Parathyroid adenoma (tissue), 2 donors: ENCODE results near the gene CFAP54.
"Not testable (repeated sequence)": the region's sequence is repeated elsewhere in the genome, so short reads cannot be mapped to it uniquely, and the experiment has no call there.

Source experiments
- H2AFZ ChIP-seq: fragments of 300-600 bp; sonication (generic); one replicate; pipeline ENCODE4 v1.7.0; 2017; ENCODE audit warnings: antibody characterized with exemption, mild to moderate bottlenecking
- H3K27ac ChIP-seq: fragments of 300-600 bp; sonication (generic); one replicate; pipeline ENCODE4 v1.7.0; 2017
- H3K27me3 ChIP-seq: fragments of 300-600 bp; sonication (generic); one replicate; pipeline ENCODE4 v1.7.0; 2017; ENCODE audit warnings: low read length; ENCODE audit not compliant: control insufficient read depth, insufficient read depth
- H3K36me3 ChIP-seq: fragments of 300-600 bp; sonication (generic); one replicate; pipeline ENCODE4 v1.7.0; 2017; ENCODE audit warnings: low read length; ENCODE audit not compliant: control insufficient read depth, insufficient read depth
- H3K4me1 ChIP-seq: fragments of 300-600 bp; sonication (generic); one replicate; pipeline ENCODE4 v1.7.0; 2017; ENCODE audit warnings: control low read depth
- H3K4me2 ChIP-seq: fragments of 300-600 bp; sonication (generic); one replicate; pipeline ENCODE4 v1.7.0; 2017; ENCODE audit warnings: low read length
- H3K4me3 ChIP-seq: fragments of 300-600 bp; sonication (generic); one replicate; pipeline ENCODE4 v1.7.0; 2017; ENCODE audit warnings: low read depth, low read length
- H3K79me2 ChIP-seq: fragments of 300-600 bp; sonication (generic); one replicate; pipeline ENCODE4 v1.7.0; 2017; ENCODE audit warnings: control low read depth
- H3K9ac ChIP-seq: fragments of 300-600 bp; sonication (generic); one replicate; pipeline ENCODE4 v1.7.0; 2017; ENCODE audit warnings: mild to moderate bottlenecking
- H3K9me3 ChIP-seq: fragments of 300-600 bp; sonication (generic); one replicate; pipeline ENCODE4 v1.7.0; 2017; ENCODE audit warnings: low read length; ENCODE audit not compliant: control insufficient read depth
- TF ChIP-seq, protein P1 (sequence below): fragments of 300-600 bp; sonication (generic); IDR thresholded peaks from one replicate; pipeline ENCODE4 v1.7.0; 2017; ENCODE audit warnings: antibody characterized with exemption, mild to moderate bottlenecking
- donor health status: primary hyperparathyroidism.

The CFAP54 gene

DNA sequence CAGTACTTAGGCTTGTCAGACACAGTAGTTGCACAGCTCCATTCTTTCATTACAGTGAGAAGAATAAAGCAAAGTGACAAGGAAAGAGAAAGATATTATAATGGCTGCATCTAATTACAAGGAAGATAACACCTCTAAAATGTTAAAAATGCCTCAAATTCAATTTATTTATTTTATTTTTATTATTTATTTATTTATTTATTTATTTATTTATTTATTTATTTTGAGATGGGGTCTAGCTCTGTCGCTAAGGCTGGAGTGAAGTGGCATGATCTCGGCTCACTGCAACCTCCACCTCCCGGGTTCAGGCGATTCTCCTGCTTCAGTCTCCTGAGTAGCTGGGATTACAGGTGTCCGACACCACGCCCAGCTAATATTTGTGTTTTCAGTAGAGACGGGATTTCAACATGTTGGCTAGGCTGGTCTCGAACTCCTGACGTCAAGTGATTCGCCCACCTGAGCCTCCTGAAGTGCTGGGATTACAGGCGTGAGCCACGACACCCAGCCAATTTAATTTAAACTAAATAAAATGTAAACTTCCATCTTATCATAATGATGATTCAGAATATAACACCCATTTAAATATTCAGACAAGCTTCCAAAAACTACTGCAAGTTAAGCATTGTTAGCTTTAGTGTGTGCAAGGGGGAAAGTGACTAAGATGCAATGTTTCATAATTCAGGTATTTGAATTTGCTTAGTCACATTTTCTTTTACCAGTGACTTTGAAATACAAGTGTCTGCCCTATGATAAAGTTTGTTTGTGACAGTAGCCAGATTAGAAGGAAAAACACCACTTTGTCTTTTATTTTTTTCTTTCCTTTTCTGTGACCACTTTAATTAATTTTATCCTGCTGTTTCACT lies 2.4 kb upstream of the CFAP54 start:
- TF ChIP-seq, protein P1, sequence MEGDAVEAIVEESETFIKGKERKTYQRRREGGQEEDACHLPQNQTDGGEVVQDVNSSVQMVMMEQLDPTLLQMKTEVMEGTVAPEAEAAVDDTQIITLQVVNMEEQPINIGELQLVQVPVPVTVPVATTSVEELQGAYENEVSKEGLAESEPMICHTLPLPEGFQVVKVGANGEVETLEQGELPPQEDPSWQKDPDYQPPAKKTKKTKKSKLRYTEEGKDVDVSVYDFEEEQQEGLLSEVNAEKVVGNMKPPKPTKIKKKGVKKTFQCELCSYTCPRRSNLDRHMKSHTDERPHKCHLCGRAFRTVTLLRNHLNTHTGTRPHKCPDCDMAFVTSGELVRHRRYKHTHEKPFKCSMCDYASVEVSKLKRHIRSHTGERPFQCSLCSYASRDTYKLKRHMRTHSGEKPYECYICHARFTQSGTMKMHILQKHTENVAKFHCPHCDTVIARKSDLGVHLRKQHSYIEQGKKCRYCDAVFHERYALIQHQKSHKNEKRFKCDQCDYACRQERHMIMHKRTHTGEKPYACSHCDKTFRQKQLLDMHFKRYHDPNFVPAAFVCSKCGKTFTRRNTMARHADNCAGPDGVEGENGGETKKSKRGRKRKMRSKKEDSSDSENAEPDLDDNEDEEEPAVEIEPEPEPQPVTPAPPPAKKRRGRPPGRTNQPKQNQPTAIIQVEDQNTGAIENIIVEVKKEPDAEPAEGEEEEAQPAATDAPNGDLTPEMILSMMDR: no peak
- H3K27ac ChIP-seq: no peak overlapping the region
- H3K4me2 ChIP-seq: no peak overlapping the region
- no peaks in the 10 kb centered on the region for H3K27me3 ChIP-seq
- H3K9me3 ChIP-seq: no peaks in the 10 kb centered on the region
- no peak overlapping the region for H3K9ac ChIP-seq
- H3K36me3 ChIP-seq: no peaks in the 10 kb centered on the region
- H3K79me2 ChIP-seq: no peaks in the 10 kb centered on the region
- no peak overlapping the region for H3K4me3 ChIP-seq
- no peaks in the 10 kb centered on the region for H3K4me1 ChIP-seq
- no peak overlapping the region for H2AFZ ChIP-seq

- TF ChIP-seq, protein P1: no peak
- no peak overlapping the region for H3K27ac ChIP-seq
Observed at GRCh38 chr12:96487634-96488033, 1.7 kb upstream of the CFAP54 start.

DNA sequence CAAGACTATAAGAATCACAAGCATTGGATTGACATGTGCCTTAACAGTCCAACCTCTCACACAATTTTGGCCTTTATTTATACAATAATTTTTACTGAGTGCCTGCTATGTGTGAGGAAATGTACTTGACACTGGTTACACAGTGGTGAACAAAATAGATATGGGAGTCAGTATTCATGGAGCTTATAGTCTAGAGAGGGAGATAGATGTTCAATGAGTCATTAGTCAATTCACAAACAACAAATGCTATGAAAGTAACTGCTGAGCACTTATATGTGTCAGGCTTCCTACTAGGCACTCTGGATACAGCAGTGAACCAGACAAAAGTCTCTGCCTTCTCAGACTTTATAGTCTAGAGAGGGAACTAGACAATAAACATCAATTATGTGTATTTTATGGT lies 3.7 kb downstream of the CFAP54 start:
- Histone ChIP-seq H2AFZ (no peak overlapping the region), H3K36me3 (no peaks in the 10 kb centered on the region), H3K27ac (no peak overlapping the region), H3K4me2 (no peak overlapping the region), H3K9ac (no peak overlapping the region), H3K4me1 (no peaks in the 10 kb centered on the region), H3K79me2 (no peaks in the 10 kb centered on the region), H3K9me3 (no peaks in the 10 kb centered on the region), H3K4me3 (no peak overlapping the region), H3K27me3 (no peaks in the 10 kb centered on the region)
- TF ChIP-seq, protein P1: no peak

More at GRCh38 chr12:96487634-96488033, 1.7 kb upstream of the CFAP54 start:
- H3K4me1 ChIP-seq: no peaks in the 10 kb centered on the region
- no peaks in the 10 kb centered on the region for H3K27me3 ChIP-seq
- H3K4me3 ChIP-seq: no peak overlapping the region
- H3K36me3 ChIP-seq: no peaks in the 10 kb centered on the region
- H3K4me2 ChIP-seq: no peak overlapping the region
- H3K9ac ChIP-seq: no peak overlapping the region
- H3K9me3 ChIP-seq: no peaks in the 10 kb centered on the region
- no peaks in the 10 kb centered on the region for H3K79me2 ChIP-seq
- no peak overlapping the region for H2AFZ ChIP-seq

GRCh38 chr12:96494154-96494553 lies 4.8 kb downstream of the CFAP54 start:
- H3K79me2 ChIP-seq, H3K27me3 ChIP-seq, H3K9ac ChIP-seq, H3K36me3 ChIP-seq, H3K4me3 ChIP-seq, H3K4me1 ChIP-seq, H3K9me3 ChIP-seq, H3K4me2 ChIP-seq, H3K27ac ChIP-seq, H2AFZ ChIP-seq: not testable (repeated sequence)

- no peaks in the 10 kb centered on the region for H3K79me2 ChIP-seq
- no peaks in the 10 kb centered on the region for H3K9me3 ChIP-seq
- no peak overlapping the region for H3K4me3 ChIP-seq
- no peak overlapping the region for H3K4me2 ChIP-seq
- H3K4me1 ChIP-seq: no peaks in the 10 kb centered on the region
- H3K27ac ChIP-seq: no peak overlapping the region
- H3K27me3 ChIP-seq: no peaks in the 10 kb centered on the region
- TF ChIP-seq, protein P1: no peak
- H2AFZ ChIP-seq: no peak overlapping the region
- no peaks in the 10 kb centered on the region for H3K36me3 ChIP-seq
- H3K9ac ChIP-seq: no peak overlapping the region
Observed at GRCh38 chr12:96495155-96495554, 5.8 kb downstream of the CFAP54 start.
